Measurements from ENCODE around the gene LSG1.

Gene LSG1

GRCh38 chr3:194612221-194612620 lies 59.8 kb downstream of the LSG1 start:
- WGBS, 2 donors (ENCODE audit: extremely low coverage in 2 of 2, insufficient read length in 2 of 2, insufficient replicate concordance in 1 of 2) = no CpG with 5 or more reads among the region's 8 CpGs
- Histone ChIP-seq H3K9ac (ENCODE audit: low read depth, low read length, poor library complexity) (no peak overlapping the region), H3K23ac (ENCODE audit: low read depth, low read length, poor library complexity) (no peak overlapping the region), H3K27me3 (ENCODE audit: control insufficient read depth in 3 of 3, insufficient read depth in 3 of 3, low read depth in 1 of 3, low read length in 3 of 3) (peaks cover 0 to 2% (median 0%) of the 10 kb centered on the region in 3 experiments), H2AFZ (ENCODE audit: low read length) (no peak overlapping the region), H2BK12ac (ENCODE audit: low read length) (no peak overlapping the region), H2BK15ac (ENCODE audit: low read length) (no peak overlapping the region), H3K4me3 (ENCODE audit: low read length in 2 of 2) (no peak overlapping the region), H3K4me2 (ENCODE audit: insufficient read depth, low read length, poor library complexity, severe bottlenecking) (no peak overlapping the region), H2BK5ac (ENCODE audit: low read length) (no peak overlapping the region), H2BK120ac (ENCODE audit: low read depth, low read length) (no peak overlapping the region), H3K18ac (ENCODE audit: low read length) (no peak overlapping the region), H3K4ac (ENCODE audit: low read length) (no peak overlapping the region), H4K8ac (ENCODE audit: low read depth, low read length) (no peak overlapping the region), H3K4me1 (ENCODE audit: control insufficient read depth in 2 of 2, insufficient read depth in 1 of 2, low read depth in 1 of 2, low read length in 2 of 2) (no peaks in the 10 kb centered on the region), H3K27ac (replicated peaks; ENCODE audit: low read length) (no peak overlapping the region), H3K9me3 (replicated peaks in 1 of 2; ENCODE audit: control insufficient read depth in 2 of 2, insufficient read depth in 1 of 2, low read depth in 1 of 2, low read length in 2 of 2) (no peaks in the 10 kb centered on the region), H2AK5ac (ENCODE audit: low read depth, low read length) (no peak overlapping the region), H3K14ac (ENCODE audit: low read length) (no peak overlapping the region), H4K91ac (ENCODE audit: low read depth, low read length, poor library complexity) (no peak overlapping the region), H3K36me3 (replicated peaks in 1 of 2; ENCODE audit: control insufficient read depth in 2 of 2, insufficient read depth in 2 of 2, low read length in 2 of 2) (peaks cover 7 to 54% of the 10 kb centered on the region in 2 donors), H3K79me1 (ENCODE audit: low read depth, low read length) (no peaks in the 10 kb centered on the region)
- DNase-seq (ENCODE audit: low spot score) = no peak

GRCh38 chr3:194610689-194611088 lies 61.3 kb downstream of the LSG1 start:
- no peak overlapping the region for H3K27ac ChIP-seq (replicated peaks; ENCODE audit: low read length)
- H3K9ac ChIP-seq (ENCODE audit: low read depth, low read length, poor library complexity) = no peak overlapping the region
- no peaks in the 10 kb centered on the region for H3K4me1 ChIP-seq (ENCODE audit: control insufficient read depth in 2 of 2, insufficient read depth in 1 of 2, low read depth in 1 of 2, low read length in 2 of 2)
- H3K4me2 ChIP-seq (ENCODE audit: insufficient read depth, low read length, poor library complexity, severe bottlenecking) = no peak overlapping the region
- H3K4ac ChIP-seq (ENCODE audit: low read length) = no peak overlapping the region
- H3K23ac ChIP-seq (ENCODE audit: low read depth, low read length, poor library complexity) = no peak overlapping the region
- no peak overlapping the region for H4K8ac ChIP-seq (ENCODE audit: low read depth, low read length)
- H2BK12ac ChIP-seq (ENCODE audit: low read length) = no peak overlapping the region
- H2BK15ac ChIP-seq (ENCODE audit: low read length) = no peak overlapping the region
- DNase-seq (ENCODE audit: low spot score) = no peak
- peaks cover 0 to 2% (median 0%) of the 10 kb centered on the region in 3 experiments for H3K27me3 ChIP-seq (ENCODE audit: control insufficient read depth in 3 of 3, insufficient read depth in 3 of 3, low read depth in 1 of 3, low read length in 3 of 3)
- no peak overlapping the region for H2AK5ac ChIP-seq (ENCODE audit: low read depth, low read length)
- WGBS, 2 donors (ENCODE audit: extremely low coverage in 2 of 2, insufficient read length in 2 of 2, insufficient replicate concordance in 1 of 2) = no CpG with 5 or more reads among the region's 3 CpGs
- H2BK5ac ChIP-seq (ENCODE audit: low read length) = no peak overlapping the region
- no peak overlapping the region for H3K18ac ChIP-seq (ENCODE audit: low read length)
- H2BK120ac ChIP-seq (ENCODE audit: low read depth, low read length) = no peak overlapping the region
- no peaks in the 10 kb centered on the region for H3K9me3 ChIP-seq (replicated peaks in 1 of 2; ENCODE audit: control insufficient read depth in 2 of 2, insufficient read depth in 1 of 2, low read depth in 1 of 2, low read length in 2 of 2)
- H2AFZ ChIP-seq (ENCODE audit: low read length) = no peak overlapping the region
- no peaks in the 10 kb centered on the region for H3K79me1 ChIP-seq (ENCODE audit: low read depth, low read length)
- H4K91ac ChIP-seq (ENCODE audit: low read depth, low read length, poor library complexity) = no peak overlapping the region
- peak overlapping the region; percentile 48 for H3K14ac ChIP-seq (ENCODE audit: low read length)
- H3K36me3 ChIP-seq (replicated peaks in 1 of 2; ENCODE audit: control insufficient read depth in 2 of 2, insufficient read depth in 2 of 2, low read length in 2 of 2) = peaks cover 9 to 50% of the 10 kb centered on the region in 2 donors
- H3K4me3 ChIP-seq (ENCODE audit: low read length in 2 of 2) = no peak overlapping the region

GRCh38 chr3:194609601-194610000 lies 62.4 kb downstream of the LSG1 start:
- no peak for DNase-seq (ENCODE audit: low spot score)
- H3K27me3 ChIP-seq (ENCODE audit: control insufficient read depth in 3 of 3, insufficient read depth in 3 of 3, low read depth in 1 of 3, low read length in 3 of 3) = peaks cover 0 to 2% (median 0%) of the 10 kb centered on the region in 3 experiments
- no CpG with 5 or more reads among the region's 13 CpGs for WGBS, 2 donors (ENCODE audit: extremely low coverage in 2 of 2, insufficient read length in 2 of 2, insufficient replicate concordance in 1 of 2)
- H4K91ac ChIP-seq (ENCODE audit: low read depth, low read length, poor library complexity) = no peak overlapping the region
- no peaks in the 10 kb centered on the region for H3K79me1 ChIP-seq (ENCODE audit: low read depth, low read length)
- H3K14ac ChIP-seq (ENCODE audit: low read length) = no peak overlapping the region
- no peak overlapping the region for H2BK12ac ChIP-seq (ENCODE audit: low read length)
- no peaks in the 10 kb centered on the region for H3K4me1 ChIP-seq (ENCODE audit: control insufficient read depth in 2 of 2, insufficient read depth in 1 of 2, low read depth in 1 of 2, low read length in 2 of 2)
- H4K8ac ChIP-seq (ENCODE audit: low read depth, low read length) = no peak overlapping the region
- no peak overlapping the region for H3K27ac ChIP-seq (replicated peaks; ENCODE audit: low read length)
- no peak overlapping the region for H2AK5ac ChIP-seq (ENCODE audit: low read depth, low read length)
- H3K9ac ChIP-seq (ENCODE audit: low read depth, low read length, poor library complexity) = no peak overlapping the region
- H2AFZ ChIP-seq (ENCODE audit: low read length) = no peak overlapping the region
- no peak overlapping the region for H3K23ac ChIP-seq (ENCODE audit: low read depth, low read length, poor library complexity)
- peaks cover 7 to 52% of the 10 kb centered on the region in 2 donors for H3K36me3 ChIP-seq (replicated peaks in 1 of 2; ENCODE audit: control insufficient read depth in 2 of 2, insufficient read depth in 2 of 2, low read length in 2 of 2)
- H3K4me2 ChIP-seq (ENCODE audit: insufficient read depth, low read length, poor library complexity, severe bottlenecking) = no peak overlapping the region
- H2BK120ac ChIP-seq (ENCODE audit: low read depth, low read length) = no peak overlapping the region
- H3K4me3 ChIP-seq (ENCODE audit: low read length in 2 of 2) = peak overlapping the region in 1 of 2 donors; percentile 31
- no peak overlapping the region for H2BK5ac ChIP-seq (ENCODE audit: low read length)
- H2BK15ac ChIP-seq (ENCODE audit: low read length) = no peak overlapping the region
- no peaks in the 10 kb centered on the region for H3K9me3 ChIP-seq (replicated peaks in 1 of 2; ENCODE audit: control insufficient read depth in 2 of 2, insufficient read depth in 1 of 2, low read depth in 1 of 2, low read length in 2 of 2)
- H3K4ac ChIP-seq (ENCODE audit: low read length) = no peak overlapping the region
- H3K18ac ChIP-seq (ENCODE audit: low read length) = no peak overlapping the region

GRCh38 chr3:194608981-194609380 lies 63.0 kb downstream of the LSG1 start:
- no peak for DNase-seq (ENCODE audit: low spot score)
- H3K9me3 ChIP-seq (replicated peaks in 1 of 2; ENCODE audit: control insufficient read depth in 2 of 2, insufficient read depth in 1 of 2, low read depth in 1 of 2, low read length in 2 of 2) = no peaks in the 10 kb centered on the region
- H4K8ac ChIP-seq (ENCODE audit: low read depth, low read length) = no peak overlapping the region
- no peak overlapping the region for H4K91ac ChIP-seq (ENCODE audit: low read depth, low read length, poor library complexity)
- no peak overlapping the region for H2BK120ac ChIP-seq (ENCODE audit: low read depth, low read length)
- no peak overlapping the region for H2BK5ac ChIP-seq (ENCODE audit: low read length)
- no peak overlapping the region for H2AK5ac ChIP-seq (ENCODE audit: low read depth, low read length)
- H3K4me3 ChIP-seq (ENCODE audit: low read length in 2 of 2) = no peak overlapping the region
- peaks cover 0 to 2% (median 0%) of the 10 kb centered on the region in 3 experiments for H3K27me3 ChIP-seq (ENCODE audit: control insufficient read depth in 3 of 3, insufficient read depth in 3 of 3, low read depth in 1 of 3, low read length in 3 of 3)
- no peak overlapping the region for H3K4ac ChIP-seq (ENCODE audit: low read length)
- H3K18ac ChIP-seq (ENCODE audit: low read length) = no peak overlapping the region
- H3K36me3 ChIP-seq (replicated peaks in 1 of 2; ENCODE audit: control insufficient read depth in 2 of 2, insufficient read depth in 2 of 2, low read length in 2 of 2) = peaks cover 11 to 52% of the 10 kb centered on the region in 2 donors
- WGBS, 2 donors (ENCODE audit: extremely low coverage in 2 of 2, insufficient read length in 2 of 2, insufficient replicate concordance in 1 of 2) = no CpG with 5 or more reads among the region's 9 CpGs
- H3K9ac ChIP-seq (ENCODE audit: low read depth, low read length, poor library complexity) = no peak overlapping the region
- no peak overlapping the region for H2BK15ac ChIP-seq (ENCODE audit: low read length)
- H3K23ac ChIP-seq (ENCODE audit: low read depth, low read length, poor library complexity) = no peak overlapping the region
- H3K4me2 ChIP-seq (ENCODE audit: insufficient read depth, low read length, poor library complexity, severe bottlenecking) = no peak overlapping the region
- H3K14ac ChIP-seq (ENCODE audit: low read length) = no peak overlapping the region
- H3K79me1 ChIP-seq (ENCODE audit: low read depth, low read length) = no peaks in the 10 kb centered on the region
- no peak overlapping the region for H2BK12ac ChIP-seq (ENCODE audit: low read length)
- no peak overlapping the region for H3K27ac ChIP-seq (replicated peaks; ENCODE audit: low read length)
- H3K4me1 ChIP-seq (ENCODE audit: control insufficient read depth in 2 of 2, insufficient read depth in 1 of 2, low read depth in 1 of 2, low read length in 2 of 2) = no peaks in the 10 kb centered on the region
- H2AFZ ChIP-seq (ENCODE audit: low read length) = no peak overlapping the region

All from neuronal stem cell (in vitro differentiated cells).